ENCODE results near the gene BRPF3.

Gene BRPF3

GRCh38 chr6:36263390-36264000, 67.0 kb downstream of the BRPF3 start:
- Histone ChIP-seq H3K27ac (ENCODE audit: extremely low read depth, low read depth, low read length) (no peak overlapping the region), H3K4me3 (ENCODE audit: low read depth, low read length) (no peak overlapping the region), H3K4me1 (ENCODE audit: control insufficient read depth, insufficient read depth, low read length) (no peaks in the 10 kb centered on the region), H3K9me3 (ENCODE audit: control insufficient read depth, insufficient read depth, low read depth, low read length) (no peaks in the 10 kb centered on the region), H3K36me3 (ENCODE audit: control insufficient read depth in 2 of 2, insufficient read depth in 1 of 2, low read length in 2 of 2) (no peaks in the 10 kb centered on the region)
- POLR2A ChIA-PET: no interaction called here
- CTCF ChIA-PET: interaction anchor here (0.6 to 1.4 kb wide), 5 partner anchors 13 to 141 kb away, joined by 3 to 4 read pairs (median 3); no protein-coding TSS in a partner anchor
- TF ChIP-seq ZNF792 (tag by site-specific recombination; IDR thresholded peaks at IDR 0.05) (no peak), ZNF26 (tag by site-specific recombination; IDR thresholded peaks at IDR 0.05) (no peak), ZNF16 (tag by site-specific recombination; IDR thresholded peaks at IDR 0.05; ENCODE audit: low read depth) (no peak), TSHZ1 (tag by site-specific recombination; IDR thresholded peaks at IDR 0.05; ENCODE audit: borderline replicate concordance) (no peak)

GRCh38 chr6:36265744-36266143, 69.2 kb downstream of the BRPF3 start:
- Histone ChIP-seq H3K4me3 (ENCODE audit: low read depth, low read length) (no peak overlapping the region), H3K27ac (ENCODE audit: extremely low read depth, low read depth, low read length) (no peak overlapping the region), H3K36me3 (ENCODE audit: control insufficient read depth in 2 of 2, insufficient read depth in 1 of 2, low read length in 2 of 2) (no peaks in the 10 kb centered on the region), H3K9me3 (ENCODE audit: control insufficient read depth, insufficient read depth, low read depth, low read length) (no peaks in the 10 kb centered on the region), H3K4me1 (ENCODE audit: control insufficient read depth, insufficient read depth, low read length) (no peaks in the 10 kb centered on the region)
- CTCF ChIA-PET: interaction anchor here (0.7 to 1.7 kb wide), 2 partner anchors 11 to 37 kb away, joined by 5 to 6 read pairs; no protein-coding TSS in a partner anchor
- TF ChIP-seq ZNF350 (tag by site-specific recombination; IDR thresholded peaks at IDR 0.05) (peak; percentile 98), ZNF621 (tag by site-specific recombination; IDR thresholded peaks at IDR 0.05) (no peak), CTCF (tag by site-specific recombination; IDR thresholded peaks at IDR 0.05) (no peak), SETDB1 (IDR thresholded peaks at IDR 0.05; ENCODE audit: insufficient read length, low read length) (peak; percentile 75)
- POLR2A ChIA-PET: no interaction called here

- TF ChIP-seq ZNF776 (tag by site-specific recombination; IDR thresholded peaks at IDR 0.05; ENCODE audit: borderline replicate concordance) (no peak), ZNF530 (tag by site-specific recombination; IDR thresholded peaks at IDR 0.05; ENCODE audit: low read depth) (no peak), ZNF423 (tag by site-specific recombination; IDR thresholded peaks at IDR 0.05) (no peak)
- no peaks in the 10 kb centered on the region for H3K4me1 ChIP-seq (ENCODE audit: control insufficient read depth, insufficient read depth, low read length)
- no peak overlapping the region for H3K27ac ChIP-seq (ENCODE audit: extremely low read depth, low read depth, low read length)
- POLR2A ChIA-PET: no interaction called here
- CTCF ChIA-PET: interaction anchor here (0.6 to 1.7 kb wide), 2 partner anchors 35 to 403 kb away, joined by 3 to 6 read pairs; no protein-coding TSS in a partner anchor
- no peaks in the 10 kb centered on the region for H3K36me3 ChIP-seq (ENCODE audit: control insufficient read depth in 2 of 2, insufficient read depth in 1 of 2, low read length in 2 of 2)
- H3K9me3 ChIP-seq (ENCODE audit: control insufficient read depth, insufficient read depth, low read depth, low read length): no peaks in the 10 kb centered on the region
- no peak overlapping the region for H3K4me3 ChIP-seq (ENCODE audit: low read depth, low read length)
Observed at GRCh38 chr6:36266913-36267644, 70.5 kb downstream of the BRPF3 start.

Measured in HEK293 (cell line).